ENCODE results near the gene ARID1B.

DNA sequence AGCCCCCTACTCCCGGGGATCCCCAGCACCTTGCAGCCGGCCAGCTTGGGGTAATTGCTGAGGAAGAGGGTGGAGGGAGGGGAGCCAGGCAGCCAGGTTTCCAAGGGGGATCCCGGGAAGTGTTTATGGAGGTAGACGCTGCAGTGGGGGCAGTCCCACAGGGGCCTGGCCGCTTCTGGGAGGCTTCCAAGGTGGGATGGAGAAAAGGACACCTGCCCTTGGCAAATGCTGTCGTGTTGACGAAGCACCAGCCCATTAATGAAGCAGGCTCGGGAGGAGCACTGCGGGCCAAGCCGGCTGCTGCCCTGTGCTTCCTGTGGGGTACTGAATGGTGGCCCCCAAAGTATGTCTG is 463.8 kb downstream of the ARID1B start:
- TF ChIP-seq, protein P1, sequence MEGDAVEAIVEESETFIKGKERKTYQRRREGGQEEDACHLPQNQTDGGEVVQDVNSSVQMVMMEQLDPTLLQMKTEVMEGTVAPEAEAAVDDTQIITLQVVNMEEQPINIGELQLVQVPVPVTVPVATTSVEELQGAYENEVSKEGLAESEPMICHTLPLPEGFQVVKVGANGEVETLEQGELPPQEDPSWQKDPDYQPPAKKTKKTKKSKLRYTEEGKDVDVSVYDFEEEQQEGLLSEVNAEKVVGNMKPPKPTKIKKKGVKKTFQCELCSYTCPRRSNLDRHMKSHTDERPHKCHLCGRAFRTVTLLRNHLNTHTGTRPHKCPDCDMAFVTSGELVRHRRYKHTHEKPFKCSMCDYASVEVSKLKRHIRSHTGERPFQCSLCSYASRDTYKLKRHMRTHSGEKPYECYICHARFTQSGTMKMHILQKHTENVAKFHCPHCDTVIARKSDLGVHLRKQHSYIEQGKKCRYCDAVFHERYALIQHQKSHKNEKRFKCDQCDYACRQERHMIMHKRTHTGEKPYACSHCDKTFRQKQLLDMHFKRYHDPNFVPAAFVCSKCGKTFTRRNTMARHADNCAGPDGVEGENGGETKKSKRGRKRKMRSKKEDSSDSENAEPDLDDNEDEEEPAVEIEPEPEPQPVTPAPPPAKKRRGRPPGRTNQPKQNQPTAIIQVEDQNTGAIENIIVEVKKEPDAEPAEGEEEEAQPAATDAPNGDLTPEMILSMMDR (IDR thresholded peaks at IDR 0.05) = no peak
- TF ChIP-seq EZH2 (IDR thresholded peaks at IDR 0.05; ENCODE audit: borderline replicate concordance, insufficient read depth, low read depth, low read length, poor library complexity, severe bottlenecking) = no peak
